ENCODE measurements around the gene R3HDM1. TPM values are rescaled to one million over a fixed set of nuclear protein-coding genes. Genes with fewer than 3 reads are reported as not detected.

R3HDM1 gene
- total RNA-seq, 1 donor from 2014 or later, result 63.0 TPM

- no peak for TF ChIP-seq CTCF (conservative IDR thresholded peaks at IDR 0.05)
- H3K4me3 Mint-ChIP-seq, result no peak overlapping the region
- no peaks in the 10 kb centered on the region for H3K27me3 Mint-ChIP-seq (ENCODE audit: low read depth)
- H3K36me3 Mint-ChIP-seq (ENCODE audit: low read depth), result peaks cover 29% of the 10 kb centered on the region
- no peak overlapping the region for H3K27ac Mint-ChIP-seq (ENCODE audit: unreplicated experiment)
- no peak for DNase-seq (ENCODE audit: low read depth, low spot score)
- peaks cover under 1% of the 10 kb centered on the region for H3K4me1 Mint-ChIP-seq
- peaks cover 2% of the 10 kb centered on the region for H3K9me3 Mint-ChIP-seq
Measured at GRCh38 chr2:135657806-135658582, 126.7 kb downstream of the R3HDM1 start.

GRCh38 chr2:135662088-135662487 lies 130.8 kb downstream of the R3HDM1 start:
- peaks cover 26% of the 10 kb centered on the region for H3K4me1 Mint-ChIP-seq
- DNase-seq (ENCODE audit: low read depth, low spot score), result no peak
- no peaks in the 10 kb centered on the region for H3K27me3 Mint-ChIP-seq (ENCODE audit: low read depth)
- H3K4me3 Mint-ChIP-seq, result no peak overlapping the region
- no peak overlapping the region for H3K27ac Mint-ChIP-seq (ENCODE audit: unreplicated experiment)
- H3K36me3 Mint-ChIP-seq (ENCODE audit: low read depth), result peaks cover 10% of the 10 kb centered on the region
- no peaks in the 10 kb centered on the region for H3K9me3 Mint-ChIP-seq
- TF ChIP-seq CTCF (conservative IDR thresholded peaks at IDR 0.05), result no peak

GRCh38 chr2:135663148-135663700 lies 131.9 kb downstream of the R3HDM1 start:
- H3K27me3 Mint-ChIP-seq (ENCODE audit: low read depth), result no peaks in the 10 kb centered on the region
- peaks cover 10% of the 10 kb centered on the region for H3K36me3 Mint-ChIP-seq (ENCODE audit: low read depth)
- no peak for DNase-seq (ENCODE audit: low read depth, low spot score)
- no peak overlapping the region for H3K27ac Mint-ChIP-seq (ENCODE audit: unreplicated experiment)
- TF ChIP-seq CTCF (conservative IDR thresholded peaks at IDR 0.05), result no peak
- H3K4me1 Mint-ChIP-seq, result peaks cover 33% of the 10 kb centered on the region
- no peaks in the 10 kb centered on the region for H3K9me3 Mint-ChIP-seq
- no peak overlapping the region for H3K4me3 Mint-ChIP-seq

- no peak for TF ChIP-seq CTCF (conservative IDR thresholded peaks at IDR 0.05)
- H3K27ac Mint-ChIP-seq (ENCODE audit: unreplicated experiment), result no peak overlapping the region
- peaks cover 33% of the 10 kb centered on the region for H3K4me1 Mint-ChIP-seq
- no peak for DNase-seq (ENCODE audit: low read depth, low spot score)
- no peaks in the 10 kb centered on the region for H3K9me3 Mint-ChIP-seq
- H3K27me3 Mint-ChIP-seq (ENCODE audit: low read depth), result no peaks in the 10 kb centered on the region
- H3K4me3 Mint-ChIP-seq, result no peak overlapping the region
- H3K36me3 Mint-ChIP-seq (ENCODE audit: low read depth), result peaks cover 10% of the 10 kb centered on the region
Measured at GRCh38 chr2:135664623-135665068, 133.4 kb downstream of the R3HDM1 start.

- no peak overlapping the region for H3K27ac Mint-ChIP-seq (ENCODE audit: unreplicated experiment)
Measured at GRCh38 chr2:135667045-135667444, 135.8 kb downstream of the R3HDM1 start.

More at GRCh38 chr2:135667045-135667444, 135.8 kb downstream of the R3HDM1 start:
- Mint-ChIP-seq H3K27me3 (ENCODE audit: low read depth) (no peaks in the 10 kb centered on the region), H3K36me3 (ENCODE audit: low read depth) (peaks cover 2% of the 10 kb centered on the region), H3K9me3 (no peaks in the 10 kb centered on the region), H3K4me3 (no peak overlapping the region), H3K4me1 (peaks cover 33% of the 10 kb centered on the region)
- no peak for DNase-seq (ENCODE audit: low read depth, low spot score)
- no peak for TF ChIP-seq CTCF (conservative IDR thresholded peaks at IDR 0.05)

Measured in neural crest cell (in vitro differentiated cells).